ENCODE measurements around the gene PRELP. TPM values are rescaled to one million over a fixed set of nuclear protein-coding genes. Genes with fewer than 3 reads are reported as not detected.
A peak's percentile ranks its signal among the peaks of the same experiment; 100 is the strongest.
"Not testable (repeated sequence)": the region's sequence is repeated elsewhere in the genome, so short reads cannot be mapped to it uniquely, and the experiment has no call there.

Gene PRELP
- total RNA-seq, 4 donors from 2014 or later: 15.4 to 35.2 (median 23.3) TPM

- H3K4me3 ChIP-seq: no peak overlapping the region
- intact Hi-C loops (cut with DNase I; ENCODE audit: low total_unique reads): no loop called here
- H3K27me3 ChIP-seq: no peaks in the 10 kb centered on the region
- no peaks in the 10 kb centered on the region for H3K9me3 ChIP-seq
- peak; percentile 99 for TF ChIP-seq EP300 (IDR thresholded peaks at IDR 0.05; ENCODE audit: low read depth)
- peak; percentile 59 to 87 (median 78) for TF ChIP-seq POLR2AphosphoS5 (IDR thresholded peaks at IDR 0.05)
- TF ChIP-seq POLR2A (IDR thresholded peaks at IDR 0.05): no peak
- 69% methylated on average over 11 of the region's 11 CpGs; no CpG with 5 or more reads in 1 of the 2 donors for WGBS, 2 donors (ENCODE audit: low coverage in 1 of 2)
- DNase-seq: peak; percentile 45
- H3K36me3 ChIP-seq: no peaks in the 10 kb centered on the region
- peak overlapping the region; percentile 81 to 87 (median 84) for H3K27ac ChIP-seq
- peaks cover 17 to 45% (median 33%) of the 10 kb centered on the region in 4 donors for H3K4me1 ChIP-seq
- in situ Hi-C loops (cut with MboI; ENCODE audit: low pct_ligation_motif_present in 1 of 4, low pct_unique_long_range_greater_than_20kb in 1 of 4, low sequenced_read_pairs in 3 of 4): loop anchor here in 1 of 4 donors (25.0 kb wide), 1 partner anchor 103 kb away; the partner anchor contains the start of gene FMOD
Observed at GRCh38 chr1:203465146-203465798, 10.3 kb upstream of the PRELP start.

GRCh38 chr1:203465948-203466347 lies 9.7 kb upstream of the PRELP start:
- Histone ChIP-seq H3K9me3 (no peaks in the 10 kb centered on the region), H3K4me3 (no peak overlapping the region), H3K27me3 (no peaks in the 10 kb centered on the region), H3K27ac (peak overlapping the region; percentile 81 to 87 (median 84)), H3K4me1 (peaks cover 17 to 45% (median 33%) of the 10 kb centered on the region in 4 donors), H3K36me3 (no peaks in the 10 kb centered on the region)
- 40 to 49% methylated on average over 2 to 7 of the region's 7 CpGs for WGBS, 2 donors (ENCODE audit: low coverage in 1 of 2)
- in situ Hi-C loops (cut with MboI; ENCODE audit: low pct_ligation_motif_present in 1 of 4, low pct_unique_long_range_greater_than_20kb in 1 of 4, low sequenced_read_pairs in 3 of 4) (loop anchor here in 1 of 4 donors (25.0 kb wide), 1 partner anchor 104 kb away; the partner anchor contains the start of gene FMOD), intact Hi-C loops (cut with DNase I; ENCODE audit: low total_unique reads) (no loop called here)
- TF ChIP-seq POLR2AphosphoS5 (IDR thresholded peaks at IDR 0.05): peak in 1 of 3 donors; percentile 4
- TF ChIP-seq EP300 (IDR thresholded peaks at IDR 0.05; ENCODE audit: low read depth): no peak
- peak in 1 of 5 experiments; percentile 8 for TF ChIP-seq CTCF (IDR thresholded peaks at IDR 0.05)
- DNase-seq: no peak

GRCh38 chr1:203466906-203467549 lies 8.6 kb upstream of the PRELP start:
- DNase-seq; H3K27me3 ChIP-seq; H3K4me3 ChIP-seq; intact Hi-C loops (cut with DNase I; ENCODE audit: low total_unique reads); H3K36me3 ChIP-seq; H3K9me3 ChIP-seq: not testable (repeated sequence)
- peak overlapping the region; percentile 81 to 87 (median 84) for H3K27ac ChIP-seq
- peaks cover 17 to 45% (median 33%) of the 10 kb centered on the region in 4 donors for H3K4me1 ChIP-seq
- WGBS, 2 donors (ENCODE audit: low coverage in 1 of 2): 63 to 82% methylated on average over 4 to 13 of the region's 13 CpGs
- in situ Hi-C loops (cut with MboI; ENCODE audit: low pct_ligation_motif_present in 1 of 4, low pct_unique_long_range_greater_than_20kb in 1 of 4, low sequenced_read_pairs in 3 of 4): loop anchor here in 1 of 4 donors (25.0 kb wide), 1 partner anchor 105 kb away; the partner anchor contains the start of gene FMOD

GRCh38 chr1:203467550-203467921 lies 8.1 kb upstream of the PRELP start:
- TF ChIP-seq CTCF (IDR thresholded peaks at IDR 0.05) (no peak), POLR2AphosphoS5 (IDR thresholded peaks at IDR 0.05) (peak in 1 of 3 donors; percentile 58)
- H3K36me3 ChIP-seq: no peaks in the 10 kb centered on the region
- in situ Hi-C loops (cut with MboI; ENCODE audit: low pct_ligation_motif_present in 1 of 4, low pct_unique_long_range_greater_than_20kb in 1 of 4, low sequenced_read_pairs in 3 of 4): loop anchor here in 1 of 4 donors (25.0 kb wide), 1 partner anchor 105 kb away; the partner anchor contains the start of gene FMOD
- no peak overlapping the region for H3K4me3 ChIP-seq
- H3K4me1 ChIP-seq: peaks cover 17 to 45% (median 33%) of the 10 kb centered on the region in 4 donors
- no peaks in the 10 kb centered on the region for H3K9me3 ChIP-seq
- H3K27me3 ChIP-seq: no peaks in the 10 kb centered on the region
- intact Hi-C loops (cut with DNase I; ENCODE audit: low total_unique reads): no loop called here
- peak; percentile 59 for DNase-seq
- H3K27ac ChIP-seq: peak overlapping the region; percentile 81 to 87 (median 84)
- WGBS, 2 donors (ENCODE audit: low coverage in 1 of 2): 67 to 90% methylated on average over 6 to 9 of the region's 9 CpGs

- H3K27me3 ChIP-seq: no peaks in the 10 kb centered on the region
- H3K27ac ChIP-seq: peak overlapping the region in 1 of 4 donors; percentile 87
- in situ Hi-C loops (cut with MboI; ENCODE audit: low pct_ligation_motif_present in 1 of 4, low pct_unique_long_range_greater_than_20kb in 1 of 4, low sequenced_read_pairs in 3 of 4) (loop anchor here in 1 of 4 donors (25.0 kb wide), 1 partner anchor 106 kb away; the partner anchor contains the start of gene FMOD), intact Hi-C loops (cut with DNase I; ENCODE audit: low total_unique reads) (no loop called here)
- H3K4me1 ChIP-seq: peaks cover 17 to 38% (median 32%) of the 10 kb centered on the region in 4 donors
- TF ChIP-seq POLR2A (IDR thresholded peaks at IDR 0.05): no peak
- no peak for TF ChIP-seq POLR2AphosphoS5 (IDR thresholded peaks at IDR 0.05)
- no peak for TF ChIP-seq EP300 (IDR thresholded peaks at IDR 0.05; ENCODE audit: low read depth)
- TF ChIP-seq CTCF (IDR thresholded peaks at IDR 0.05): no peak
- 86 to 100% methylated on average over 1 to 2 of the region's 2 CpGs for WGBS, 2 donors (ENCODE audit: low coverage in 1 of 2)
- no peaks in the 10 kb centered on the region for H3K9me3 ChIP-seq
- no peaks in the 10 kb centered on the region for H3K36me3 ChIP-seq
- no peak overlapping the region for H3K4me3 ChIP-seq
- DNase-seq: no peak
Observed at GRCh38 chr1:203468326-203468725, 7.3 kb upstream of the PRELP start.

All from transverse colon (tissue), 4 donors.